HG03039 (cell line): Measurements from ENCODE around the gene TRAPPC8.
"Not testable (repeated sequence)": the region's sequence is repeated elsewhere in the genome, so short reads cannot be mapped to it uniquely, and the experiment has no call there.

Experiments
- ATAC-seq: cut with Tn5 transposase; IDR thresholded peaks from one replicate; pipeline ENCODE4 v1.9.1; 2021; ENCODE audit warnings: mild to moderate bottlenecking, moderate library complexity; ENCODE audit not compliant: unreplicated experiment

TRAPPC8 gene

DNA sequence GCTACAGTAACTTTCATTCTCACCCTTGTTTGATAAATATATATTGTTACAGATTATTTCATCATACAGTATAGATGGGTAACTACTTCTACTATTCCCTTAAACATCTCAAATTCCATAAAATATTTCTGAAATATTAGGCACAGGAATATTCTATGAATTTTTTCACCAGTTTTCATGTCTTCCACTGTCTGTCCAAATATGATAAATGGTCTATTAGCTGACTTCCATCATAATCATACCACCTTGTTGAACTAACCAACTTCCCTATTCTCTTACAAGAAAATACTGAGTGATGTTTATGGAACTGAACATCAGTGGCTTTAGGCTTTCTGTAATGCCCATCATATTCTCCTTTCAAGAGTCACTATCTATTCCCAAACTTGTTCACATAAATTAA lies 82.4 kb downstream of the TRAPPC8 start:
- ATAC-seq: no peak

DNA sequence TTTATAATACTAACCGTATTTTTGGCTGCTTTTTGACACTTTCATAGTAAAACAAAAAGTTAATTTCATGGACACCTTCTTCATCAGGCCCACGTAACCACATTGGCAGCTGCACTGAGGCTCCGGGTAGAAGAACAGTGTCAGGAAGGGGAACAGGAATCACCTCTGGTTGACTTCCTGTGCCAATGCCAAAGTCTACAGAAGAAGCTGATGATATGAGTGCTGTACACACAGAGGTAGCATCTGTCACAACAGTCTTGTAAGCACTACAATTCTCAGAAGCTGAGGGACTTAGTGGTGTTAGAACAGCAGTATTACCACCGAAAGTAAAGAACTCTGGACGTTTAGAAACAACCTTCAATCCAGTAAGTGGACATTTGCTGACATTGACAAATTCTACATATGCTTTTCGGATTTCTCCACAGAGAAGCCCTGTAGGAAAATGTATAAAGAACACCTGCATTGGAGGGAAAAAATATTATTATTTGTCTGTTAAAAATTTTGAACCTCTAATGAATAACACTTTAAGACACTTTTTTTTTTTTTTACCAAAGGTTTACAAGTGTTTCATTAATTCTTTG lies 85.3 kb downstream of the TRAPPC8 start:
- ATAC-seq: no peak

DNA sequence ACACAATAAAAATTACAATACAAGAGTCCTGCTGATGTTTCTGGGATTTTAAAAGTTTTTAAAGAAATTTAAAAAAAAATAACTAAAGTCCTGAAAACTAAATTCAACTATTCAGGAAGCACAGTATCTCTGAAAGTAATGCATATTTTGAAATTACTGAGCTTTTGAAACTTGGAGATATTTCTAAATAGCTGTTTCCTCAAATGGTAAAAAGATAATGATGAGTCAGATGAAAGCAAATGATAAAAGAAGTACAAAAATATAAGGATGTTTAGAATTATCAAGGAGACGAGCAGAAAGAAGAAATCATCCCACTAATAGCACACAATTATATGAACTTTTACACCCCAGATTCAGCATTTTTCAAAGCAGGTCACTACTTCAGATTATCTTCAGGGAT lies 92.1 kb downstream of the TRAPPC8 start:
- ATAC-seq: no peak

DNA sequence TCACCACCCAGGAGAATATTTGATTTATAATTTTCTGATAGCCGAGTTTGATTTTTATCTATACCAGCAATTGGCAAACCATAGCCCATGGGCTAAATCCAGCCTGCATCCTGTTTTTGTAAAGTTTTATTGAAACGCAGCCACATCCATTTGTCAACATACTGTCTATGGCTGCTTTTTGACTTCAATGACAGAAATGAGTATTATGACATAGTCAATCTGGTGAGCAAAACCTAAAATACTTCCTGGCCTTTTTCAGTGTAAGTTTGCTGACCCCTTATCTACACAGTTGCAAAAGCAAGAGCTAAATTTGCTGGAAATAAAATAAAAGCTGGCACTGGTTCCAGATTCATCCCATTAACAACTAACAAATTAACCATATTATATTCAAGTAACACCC lies 102.4 kb downstream of the TRAPPC8 start:
- no peak for ATAC-seq

DNA sequence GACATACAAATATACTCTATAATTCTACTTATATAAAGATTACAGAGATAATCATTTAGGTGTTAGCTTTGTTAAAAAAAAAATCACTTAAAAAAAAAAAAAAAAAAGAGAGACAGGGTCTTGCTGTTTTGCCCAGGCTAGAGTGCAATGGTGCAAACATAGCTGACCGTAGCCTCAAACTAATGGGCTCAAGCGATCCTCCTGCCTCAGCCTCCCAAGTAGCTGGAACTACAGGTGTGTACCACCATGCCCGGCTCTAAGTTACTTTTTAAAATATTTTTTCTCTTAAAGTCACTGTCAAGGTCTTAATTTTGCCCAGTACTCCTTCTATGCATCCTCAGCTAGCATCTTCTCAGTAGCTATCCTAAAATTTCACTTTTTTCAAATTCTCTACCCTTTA lies 105.0 kb downstream of the TRAPPC8 start:
- ATAC-seq: no peak

DNA sequence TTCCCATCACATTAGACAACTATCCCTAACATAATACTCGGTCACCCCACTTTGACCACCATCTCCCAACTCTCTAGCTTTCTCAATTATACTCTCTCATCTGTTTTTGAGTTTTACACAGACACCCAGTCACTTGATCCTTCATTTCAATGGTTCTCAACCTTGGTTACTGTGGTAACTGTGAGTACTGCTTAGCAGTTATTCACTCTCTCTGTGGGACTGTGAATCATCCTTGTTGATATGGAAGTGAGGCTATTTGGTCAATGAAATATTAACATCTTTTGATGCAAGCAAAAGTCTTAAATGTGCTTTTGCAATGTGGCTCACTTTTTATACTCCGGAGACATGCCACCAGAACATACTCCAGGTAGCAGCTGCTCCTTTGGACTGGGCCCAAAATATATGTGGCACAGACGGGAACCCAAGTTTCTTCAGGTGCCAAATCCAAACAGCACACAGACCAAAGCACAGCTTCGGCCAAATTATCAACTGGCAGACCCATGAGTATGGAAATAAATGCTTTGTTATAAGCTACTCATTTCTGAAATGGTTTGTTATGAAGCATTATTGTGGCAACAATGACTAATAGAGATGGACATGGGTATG lies 107.3 kb downstream of the TRAPPC8 start:
- ATAC-seq: no peak

DNA sequence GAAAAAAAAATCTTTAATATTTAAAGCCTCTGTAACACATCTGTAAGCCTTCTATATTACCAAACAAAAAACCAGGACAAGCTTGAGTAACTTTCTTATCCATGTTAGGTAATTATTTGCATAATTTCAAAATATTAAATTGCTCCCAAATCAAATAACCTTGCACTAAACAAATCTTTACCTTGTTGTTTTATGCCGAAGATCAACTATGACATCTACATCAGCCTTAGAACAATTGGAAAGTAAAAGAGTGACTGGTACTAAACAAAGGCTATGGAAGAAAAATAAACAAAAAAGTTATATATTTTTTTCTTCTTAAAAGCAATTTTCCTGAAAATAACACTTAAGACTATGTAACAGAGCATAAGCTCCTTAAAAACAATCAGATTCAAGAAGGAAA lies 111.0 kb downstream of the TRAPPC8 start:
- ATAC-seq: no peak

DNA sequence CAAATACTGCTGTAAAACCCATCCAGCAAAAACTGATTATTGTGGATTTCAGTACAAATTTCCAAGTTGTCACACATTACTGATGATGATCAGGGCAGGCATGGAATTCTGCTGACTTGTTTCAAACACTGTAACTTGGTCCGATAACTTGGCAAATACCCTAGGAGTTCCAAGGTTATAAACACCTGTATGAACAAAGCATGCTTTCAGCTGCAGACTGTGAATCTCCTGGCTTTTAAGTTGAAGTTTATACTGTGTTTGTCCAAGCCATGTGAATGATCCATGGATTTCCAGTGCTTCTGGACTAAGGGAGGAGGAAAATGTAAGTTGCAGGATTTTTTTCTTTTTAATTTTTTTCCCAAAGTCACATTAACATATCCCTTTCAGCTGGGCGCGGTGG lies 112.2 kb downstream of the TRAPPC8 start:
- no peak for ATAC-seq

DNA sequence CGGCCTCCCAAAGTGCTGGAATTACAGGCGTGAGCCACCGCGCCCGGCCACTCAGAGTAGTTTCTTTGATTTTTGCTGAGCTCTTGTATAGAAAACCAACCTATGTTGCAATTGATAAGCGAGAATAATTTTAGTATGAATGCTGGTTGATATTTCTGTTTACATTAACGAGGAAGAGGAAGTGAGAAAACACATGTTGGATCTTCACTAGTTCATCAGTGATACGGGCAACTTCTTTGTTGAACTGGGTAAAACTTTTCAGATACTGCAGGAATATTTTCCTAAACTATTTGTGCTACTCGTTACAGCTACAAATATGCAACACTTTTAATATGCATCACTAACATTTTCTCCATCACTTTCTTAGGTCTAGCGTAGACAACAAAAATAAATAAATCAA lies 114.3 kb downstream of the TRAPPC8 start:
- no peak for ATAC-seq

DNA sequence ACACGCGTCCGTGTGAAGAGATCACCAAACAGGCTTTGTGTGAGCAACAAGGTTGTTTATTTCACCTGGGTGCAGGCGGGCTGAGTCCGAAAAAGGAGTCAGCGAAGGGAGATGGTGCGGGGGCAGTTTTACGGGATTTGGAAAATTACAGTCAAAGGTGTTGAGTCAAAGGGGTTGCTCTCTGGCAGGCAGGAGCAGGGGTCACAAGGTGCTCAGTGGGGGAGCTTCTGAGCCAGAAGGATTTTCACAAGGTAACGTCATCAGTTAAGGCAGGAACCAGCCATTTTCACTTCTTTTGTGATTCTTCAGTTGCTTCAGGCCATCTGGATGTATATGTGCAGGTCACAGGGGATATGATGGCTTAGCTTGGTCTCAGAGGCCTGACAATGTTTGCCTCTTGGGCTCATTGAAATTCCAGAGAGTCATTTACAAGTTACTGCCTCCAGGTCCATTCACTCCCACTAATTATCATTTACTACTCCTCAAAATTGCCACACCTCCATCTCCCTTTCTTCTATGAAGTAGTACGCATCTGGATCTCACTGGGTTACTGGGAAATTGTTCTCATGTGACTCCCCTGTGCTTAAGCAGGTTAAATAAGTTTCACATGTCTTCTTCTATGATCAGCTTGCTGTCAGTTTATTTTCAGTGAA lies 116.1 kb downstream of the TRAPPC8 start:
- ATAC-seq: not testable (repeated sequence)

DNA sequence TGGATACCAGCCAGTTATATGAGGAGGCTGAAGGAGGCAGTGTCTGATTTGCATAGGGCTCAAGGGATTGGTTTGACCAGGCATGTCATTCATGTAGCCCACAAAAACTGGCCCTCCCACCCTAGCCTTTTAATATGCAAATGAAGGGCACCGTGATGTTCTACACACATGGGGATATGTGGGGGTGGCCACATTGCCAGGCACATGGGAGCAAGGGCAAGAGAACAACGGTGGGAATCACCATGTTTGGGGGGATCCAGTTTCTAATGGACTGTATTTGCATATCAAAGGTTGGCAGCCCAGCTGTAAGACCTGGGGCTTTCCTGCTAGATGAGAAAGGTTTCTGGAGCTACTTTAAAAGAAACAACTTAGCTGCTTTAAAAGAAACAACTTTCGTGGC lies 117.2 kb downstream of the TRAPPC8 start:
- ATAC-seq: no peak

DNA sequence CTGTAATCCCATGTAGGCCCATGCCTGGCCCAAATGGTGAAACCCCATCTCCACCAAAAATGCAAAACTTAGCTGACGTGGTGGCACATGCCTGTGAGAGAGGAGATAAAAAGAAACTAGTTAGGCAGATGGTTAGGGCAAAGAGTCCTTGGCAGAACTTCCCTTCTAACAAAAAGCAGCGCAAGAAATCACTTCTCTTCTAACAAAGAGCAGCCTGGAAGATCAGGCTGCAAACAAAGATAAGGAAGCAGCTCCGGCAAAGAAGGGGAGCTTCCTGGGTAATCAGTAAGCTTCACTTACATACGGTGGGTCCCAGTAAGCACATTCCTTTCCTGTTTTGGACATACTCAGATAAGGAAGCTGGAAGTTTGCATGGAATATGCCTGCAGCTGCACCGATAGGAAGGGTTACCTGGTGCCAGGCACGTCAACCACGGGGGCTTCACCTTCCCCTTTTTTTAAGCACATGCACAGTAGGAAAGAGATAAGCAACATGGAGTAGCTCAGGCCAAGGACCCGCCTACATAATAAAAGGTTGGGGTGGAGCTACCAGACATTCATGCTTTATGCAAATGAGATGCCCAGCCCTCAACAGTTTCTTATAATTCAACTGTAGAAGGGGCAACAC lies 121.3 kb downstream of the TRAPPC8 start:
- no peak for ATAC-seq

DNA sequence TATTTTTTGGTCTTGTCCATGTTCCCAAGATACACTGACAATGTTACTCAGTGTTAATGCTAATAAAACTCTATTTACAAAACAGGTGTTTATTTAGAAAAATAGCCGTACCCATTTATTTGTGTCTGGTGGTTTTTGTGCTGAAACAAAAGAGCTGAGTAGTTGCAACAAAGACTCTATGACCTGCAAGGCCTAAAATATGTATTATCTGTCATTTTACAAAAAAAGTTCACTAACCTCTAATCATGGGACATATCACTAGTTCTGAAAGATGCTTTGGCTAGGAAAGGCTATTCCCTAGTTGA lies 123.1 kb downstream of the TRAPPC8 start:
- ATAC-seq: no peak

DNA sequence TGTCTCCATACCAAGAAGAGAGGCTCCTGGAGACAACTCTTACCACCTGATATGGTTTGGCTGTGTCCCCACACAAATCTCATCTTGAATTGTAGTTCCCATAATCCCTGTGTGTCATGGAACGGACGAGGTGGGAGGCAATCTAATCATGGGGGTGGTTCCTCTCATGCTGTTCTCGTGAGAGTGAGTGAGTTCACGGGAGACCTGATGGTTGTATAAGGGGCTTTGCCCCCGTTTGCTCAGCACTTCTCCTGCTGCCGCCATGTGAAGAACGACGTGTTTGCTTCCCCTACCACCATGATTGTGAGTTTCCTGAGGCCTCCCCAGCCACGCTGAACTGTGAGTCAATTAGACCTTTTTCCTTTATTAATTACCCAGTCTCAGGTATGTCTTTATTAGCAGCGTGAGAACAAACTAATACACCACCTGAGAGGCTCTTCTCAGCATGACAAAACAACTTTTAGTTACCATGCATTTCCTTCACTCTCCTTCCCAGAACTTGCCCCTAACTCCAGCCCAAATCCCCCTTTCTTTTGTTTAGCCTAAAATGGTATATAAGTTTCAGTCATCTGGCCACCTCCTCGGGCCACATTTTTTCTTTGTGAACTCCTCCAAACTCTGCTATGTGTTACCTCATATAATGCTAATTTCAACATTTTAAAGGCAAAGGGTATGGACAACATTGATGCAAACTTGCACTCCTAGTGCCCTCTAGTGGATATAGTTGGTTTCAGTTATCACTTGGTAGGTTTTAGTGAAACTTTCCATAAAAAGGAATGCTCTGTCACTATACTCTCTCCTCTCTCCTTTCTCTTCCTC lies 123.6 kb downstream of the TRAPPC8 start:
- no peak for ATAC-seq

DNA sequence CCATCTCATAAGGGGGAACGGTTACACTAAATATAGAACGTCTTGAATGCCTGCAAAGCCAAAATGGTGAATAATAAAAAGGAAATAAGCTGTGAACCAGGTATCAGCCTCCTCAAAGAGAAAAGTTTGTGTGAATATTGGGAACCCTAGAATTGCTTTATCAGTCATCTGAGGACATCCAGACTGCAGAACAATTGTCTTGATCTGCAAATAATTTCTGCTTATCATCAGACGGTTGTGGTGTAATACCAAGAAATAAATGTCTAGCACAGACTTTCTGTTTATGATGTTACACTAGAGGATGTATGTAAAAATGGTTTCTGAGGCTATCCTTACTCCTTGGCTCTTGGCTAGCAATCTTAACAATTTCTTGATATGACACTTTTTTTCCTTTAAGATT lies 128.8 kb downstream of the TRAPPC8 start:
- ATAC-seq: no peak

DNA sequence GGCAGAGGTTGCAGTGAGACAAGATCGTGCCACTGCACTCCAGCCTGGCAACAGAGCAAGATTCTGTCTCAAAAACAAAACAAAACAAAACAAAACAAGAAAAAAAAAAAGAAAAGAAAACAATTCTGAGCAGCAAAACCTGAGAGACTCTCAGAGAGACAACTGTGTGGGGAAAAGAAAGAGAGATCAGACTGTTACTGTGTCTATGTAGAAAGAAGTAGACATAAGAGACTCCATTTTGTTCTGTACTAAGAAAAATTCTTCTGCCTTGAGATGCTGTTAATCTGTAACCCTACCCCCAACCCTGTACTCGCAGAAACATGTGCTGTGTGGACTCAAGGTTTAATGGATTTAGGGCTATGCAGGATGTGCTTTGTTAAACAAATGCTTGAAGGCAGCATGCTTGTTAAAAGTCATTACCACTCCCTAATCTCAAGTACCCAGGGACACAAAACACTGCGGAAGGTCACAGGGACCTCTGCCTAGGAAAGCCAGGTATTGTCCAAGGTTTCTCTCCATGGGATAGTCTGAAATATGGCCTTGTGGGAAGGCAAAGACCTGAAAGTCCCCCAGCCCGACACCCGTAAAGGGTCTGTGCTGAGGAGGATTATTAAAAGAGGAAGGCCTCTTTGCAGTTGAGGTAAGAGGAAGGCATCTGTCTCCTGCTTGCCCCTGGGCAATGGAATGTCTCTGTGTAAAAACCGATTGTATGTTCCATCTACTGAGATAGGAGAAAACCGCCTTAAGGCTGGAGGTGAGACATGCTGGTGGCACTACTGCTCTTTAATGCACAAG lies 132.4 kb downstream of the TRAPPC8 start:
- not testable (repeated sequence) for ATAC-seq

DNA sequence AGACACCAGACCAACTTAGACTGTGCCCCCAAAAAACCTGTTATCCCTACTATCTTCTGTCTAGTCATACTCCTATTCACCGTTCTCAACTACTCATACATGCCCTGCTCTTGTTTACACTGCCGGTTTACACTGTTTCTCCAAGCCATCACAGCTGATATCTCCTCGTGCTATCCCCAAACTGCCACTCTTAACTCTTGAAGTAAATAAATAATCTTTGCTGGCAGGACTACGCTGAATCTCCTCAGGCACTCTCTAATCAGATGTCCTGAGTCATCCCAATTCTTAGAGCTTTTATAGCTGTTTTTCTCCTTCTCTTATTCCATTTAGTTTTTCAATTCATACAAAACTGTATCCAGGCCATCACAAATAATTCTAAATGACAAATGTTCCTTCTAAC lies 133.9 kb downstream of the TRAPPC8 start:
- not testable (repeated sequence) for ATAC-seq

DNA sequence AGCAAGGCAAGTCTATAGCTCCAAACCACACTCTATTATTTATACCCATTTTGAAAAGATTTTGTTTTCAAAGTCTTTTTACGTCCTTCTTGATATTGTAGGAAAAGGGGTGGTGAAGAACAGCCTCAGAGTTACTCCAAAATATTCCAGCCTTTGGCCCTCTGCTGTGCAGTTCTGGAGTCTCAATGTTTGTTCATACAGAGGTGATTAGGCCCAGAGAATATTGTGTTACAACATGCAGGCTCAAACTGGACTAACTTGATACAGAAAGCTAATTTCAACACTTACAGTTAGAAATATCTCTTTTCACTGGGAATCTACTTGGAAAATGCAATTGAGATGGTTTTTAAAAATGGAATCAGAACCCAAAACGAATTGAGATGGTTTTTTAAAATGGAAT lies 141.8 kb downstream of the TRAPPC8 start:
- ATAC-seq: no peak

DNA sequence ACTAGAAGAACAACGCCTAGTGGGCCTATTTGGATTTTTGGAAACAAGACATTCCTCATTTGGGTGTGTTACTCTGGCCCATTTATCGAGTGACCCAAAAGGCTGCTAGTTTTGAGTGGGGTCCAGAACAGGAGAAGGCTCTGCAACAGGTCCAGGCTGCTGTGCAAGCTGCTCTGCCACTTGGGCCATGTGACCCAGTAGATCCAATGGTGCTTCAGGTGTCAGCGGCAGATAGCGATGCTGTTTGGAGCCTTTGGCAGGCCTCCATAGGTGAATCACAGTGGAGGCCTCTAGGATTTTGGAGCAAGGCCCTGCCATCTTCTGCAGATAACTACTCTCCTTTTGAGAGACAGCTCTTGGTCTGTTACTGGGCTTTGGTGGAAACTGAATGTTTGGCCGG lies 143.7 kb downstream of the TRAPPC8 start:
- ATAC-seq: not testable (repeated sequence)

DNA sequence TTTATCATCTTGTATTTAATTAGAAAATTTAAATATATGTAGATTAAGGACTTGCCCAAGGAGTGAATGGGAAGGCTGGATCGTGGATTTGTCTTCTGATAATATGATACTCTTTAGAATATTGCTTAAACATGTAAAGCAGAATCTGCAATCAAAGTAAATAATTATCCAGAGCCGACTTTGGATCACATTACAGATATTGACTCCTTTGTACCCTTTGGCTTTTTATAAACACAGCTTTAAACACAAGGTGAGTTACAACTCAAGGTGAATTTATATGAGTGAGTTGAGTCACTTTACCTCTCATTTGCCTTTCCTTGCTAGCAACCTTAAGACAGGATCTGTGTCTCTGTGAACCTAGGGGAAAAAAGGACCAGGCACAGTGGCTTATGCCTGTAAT lies 144.5 kb downstream of the TRAPPC8 start:
- no peak for ATAC-seq

DNA sequence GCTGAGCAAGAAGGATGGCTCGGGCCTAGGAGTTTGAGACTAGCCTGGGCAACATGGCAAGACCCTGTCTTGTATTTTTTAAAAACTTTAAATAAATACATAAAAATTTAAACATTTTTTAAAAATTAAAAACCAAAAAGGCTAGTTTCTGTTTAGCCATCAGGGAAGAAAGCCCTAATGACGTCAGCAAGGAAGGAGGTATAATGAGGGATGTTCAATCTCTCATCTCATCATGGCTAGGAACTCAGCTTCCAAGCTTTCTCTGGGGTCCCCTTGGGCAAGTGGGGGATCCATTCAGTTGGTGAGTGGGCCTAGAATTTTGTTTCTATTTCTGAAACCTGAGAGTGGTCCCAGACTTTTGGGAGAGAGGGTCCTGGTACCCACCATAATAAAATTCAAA lies 147.2 kb downstream of the TRAPPC8 start:
- no peak for ATAC-seq
